HepG2 (cell line): ENCODE results near the gene ZBTB22. TPM values are rescaled to one million over a fixed set of nuclear protein-coding genes. Genes with fewer than 3 reads are reported as not detected.
A peak's percentile ranks its signal among the peaks of the same experiment; 100 is the strongest.

ENCODE experiments used
- ATF2 ChIP-seq: sonication (generic); formaldehyde crosslinking; IDR thresholded peaks from 2 replicates; pipeline ENCODE4 v1.4.0; 2020; ENCODE audit warnings: missing genetic modification reagents
- BRF2 ChIP-seq: sonication (generic); formaldehyde crosslinking; IDR thresholded peaks from 2 replicates; pipeline ENCODE4 v1.8.1; 2022; ENCODE audit warnings: mild to moderate bottlenecking, missing genetic modification reagents
- CHCHD3 ChIP-seq: sonication (generic); formaldehyde crosslinking; IDR thresholded peaks from 2 replicates; pipeline ENCODE4 v1.8.0; 2022; ENCODE audit warnings: mild to moderate bottlenecking, missing genetic modification reagents, moderate library complexity
- E2F1 ChIP-seq: sonication (generic); formaldehyde crosslinking; IDR thresholded peaks from 2 replicates; pipeline ENCODE4 v1.5.0; 2020; ENCODE audit warnings: missing genetic modification reagents
- HMGXB4 ChIP-seq, 2 experiments: sonication (generic) in 1 of 2; formaldehyde crosslinking in 1 of 2; IDR thresholded peaks; 2 replicates each; pipeline versions ENCODE4 v1.4.0 to v1.6.1; 2018 to 2020; ENCODE audit warnings: missing genetic modification reagents in 2 of 2, borderline replicate concordance in 1 of 2, low read depth in 1 of 2, mild to moderate bottlenecking in 1 of 2, missing biosample characterization in 1 of 2
- KMT2B ChIP-seq: IDR thresholded peaks from 2 replicates; pipeline ENCODE4 v1.6.1; 2016; ENCODE audit warnings: missing genetic modification reagents, missing compliant biosample characterization
- MED13 ChIP-seq: sonication (generic); formaldehyde crosslinking; IDR thresholded peaks from 2 replicates; pipeline ENCODE4 v1.5.0; 2020; ENCODE audit warnings: missing genetic modification reagents
- NCOA1 ChIP-seq: sonication (generic); formaldehyde crosslinking; IDR thresholded peaks from 2 replicates; pipeline ENCODE4 v1.9.0; 2021; ENCODE audit warnings: missing genetic modification reagents
- NFIC ChIP-seq: IDR thresholded peaks from 2 replicates; pipeline ENCODE4 v1.6.1; 2012; ENCODE audit warnings: mild to moderate bottlenecking, low read length, inconsistent platforms
- NR2C2 ChIP-seq: sonication (generic); formaldehyde crosslinking; IDR thresholded peaks from 2 replicates; pipeline ENCODE4 v1.4.0; 2020; ENCODE audit warnings: missing genetic modification reagents, mild to moderate bottlenecking, moderate library complexity, borderline replicate concordance
- RXRB ChIP-seq: IDR thresholded peaks from 2 replicates; pipeline ENCODE4 v1.6.1; 2016; ENCODE audit warnings: borderline replicate concordance, missing genetic modification reagents, missing compliant biosample characterization
- TAF1 ChIP-seq: sonication (generic); formaldehyde crosslinking; IDR thresholded peaks from 2 replicates; pipeline ENCODE4 v1.4.0; 2020; ENCODE audit warnings: missing genetic modification reagents
- ZBTB38 ChIP-seq: sonication (generic); formaldehyde crosslinking; IDR thresholded peaks from 2 replicates; pipeline ENCODE4 v1.5.1; 2020; ENCODE audit warnings: mild to moderate bottlenecking, missing genetic modification reagents
- ZBTB7B ChIP-seq: sonication (generic); formaldehyde crosslinking; IDR thresholded peaks from 2 replicates; pipeline ENCODE4 v1.4.0; 2020; ENCODE audit warnings: missing genetic modification reagents
- ZFP1 ChIP-seq: IDR thresholded peaks from 2 replicates; pipeline ENCODE4 v1.6.1; 2016
- ZHX1 ChIP-seq: sonication (generic); formaldehyde crosslinking; IDR thresholded peaks from 2 replicates; pipeline ENCODE4 v1.8.1; 2022; ENCODE audit warnings: low read depth, mild to moderate bottlenecking, missing genetic modification reagents
- ZNF335 ChIP-seq: sonication (generic); formaldehyde crosslinking; IDR thresholded peaks from 2 replicates; pipeline ENCODE4 v1.4.0; 2020; ENCODE audit warnings: missing genetic modification reagents
- ZNF570 ChIP-seq: sonication (generic); formaldehyde crosslinking; IDR thresholded peaks from 2 replicates; pipeline ENCODE4 v1.4.0; 2020; ENCODE audit warnings: mild to moderate bottlenecking, missing genetic modification reagents, borderline replicate concordance
- ZNF614 ChIP-seq: IDR thresholded peaks from 2 replicates; pipeline ENCODE4 v1.6.1; 2018; ENCODE audit warnings: missing biosample characterization, missing genetic modification reagents, inconsistent platforms, borderline replicate concordance
- ZNF691 ChIP-seq: sonication (generic); formaldehyde crosslinking; IDR thresholded peaks from 2 replicates; pipeline ENCODE4 v1.4.0; 2020; ENCODE audit warnings: missing genetic modification reagents, low read depth, mild to moderate bottlenecking, borderline replicate concordance
- polyA plus RNA-seq, 8 experiments: library from polyadenylated mRNA; depleted of rRNA in 3 of 8; stranded (reverse) in 7 of 8; unstranded in 1 of 8; fragments of >200 nt; fragmentation: Illumina TruSeq in 4 of 8; extraction: Trizol in 4 of 8; gene quantifications; 2 replicates each; pipeline versions ENCODE4 v1.2.1 to v1.2.3, GENCODE V29; 2011 to 2016; ENCODE audit warnings: low read depth in 4 of 8, missing spikeins in 1 of 8, mixed read lengths in 1 of 8; ENCODE audit not compliant: insufficient read depth in 1 of 8
- total RNA-seq, 5 experiments: library from RNA; depleted of rRNA; stranded (reverse); fragments of >200 nt; fragmentation: Illumina TruSeq; extraction: Trizol; gene quantifications; 2 replicates each; pipeline ENCODE4 v1.2.3, GENCODE V29; 2016; ENCODE audit warnings: low read depth in 1 of 5

ZBTB22 gene
- total and polyA plus RNA-seq, 2 of the 13 experiments (the other 11 are each of a cell fraction or from before 2014, with no cell fraction given) = 8.0 to 10.6 TPM

GRCh38 chr6:33312361-33313104 lies 5.0 kb downstream of the ZBTB22 start (continued):
- TF ChIP-seq ZNF570 (CRISPR knock-in tag) (no peak), BRF2 (no peak), ATF2 (CRISPR knock-in tag) (peak; percentile 68; the same call in 1 of the 2 replicates), KMT2B (peak; percentile 36; the same call in 1 of the 2 replicates), HMGXB4 (CRISPR knock-in tag; IDR thresholded peaks at IDR 0.05; ENCODE audit: borderline replicate concordance in 1 of 2, low read depth in 1 of 2) (peak; percentile 48 to 59; a peak in 3 of 4 replicates), TAF1 (peak; percentile 49; the same call in 1 of the 2 replicates), ZNF335 (CRISPR knock-in tag) (no peak), NFIC (no peak), ZFP1 (no peak), ZBTB38 (CRISPR knock-in tag) (peak; percentile 37; the same call in 1 of the 2 replicates), ZNF614 (CRISPR knock-in tag) (peak; percentile 86), MED13 (CRISPR knock-in tag) (no peak), CHCHD3 (CRISPR knock-in tag) (no peak), ZBTB7B (peak; percentile 82; the same call in 1 of the 2 replicates), ZHX1 (CRISPR knock-in tag) (0 out of 2 replicates have a peak, but pooled peaks have one; percentile 53), NR2C2 (CRISPR knock-in tag) (peak; percentile 36; the same call in 1 of the 2 replicates), NCOA1 (no peak), RXRB (peak; percentile 86), E2F1 (CRISPR knock-in tag) (no peak), ZNF691 (CRISPR knock-in tag) (no peak)
